Glutamatergic neuron (in vitro differentiated cells): Measurements from ENCODE around the gene ANGPTL4. TPM values are rescaled to one million over a fixed set of nuclear protein-coding genes. Genes with fewer than 3 reads are reported as not detected.
"Not testable (repeated sequence)": the region's sequence is repeated elsewhere in the genome, so short reads cannot be mapped to it uniquely, and the experiment has no call there.

Experiments
- DNase-seq: peaks from one replicate; pipeline ENCODE4 v3.0.0; 2022
- H3K27ac Mint-ChIP-seq: one replicate; pipeline ENCODE4 v1.8.0; 2020; ENCODE audit warnings: mild to moderate bottlenecking, mixed read lengths, inconsistent platforms; ENCODE audit not compliant: unreplicated experiment
- H3K27me3 Mint-ChIP-seq: one replicate; pipeline ENCODE4 v1.8.0; 2020; ENCODE audit warnings: mild to moderate bottlenecking, moderate library complexity, mixed read lengths, inconsistent platforms; ENCODE audit not compliant: unreplicated experiment
- H3K36me3 Mint-ChIP-seq: one replicate; pipeline ENCODE4 v1.8.0; 2020; ENCODE audit warnings: mild to moderate bottlenecking, mixed read lengths, inconsistent platforms; ENCODE audit not compliant: unreplicated experiment
- H3K4me1 Mint-ChIP-seq: one replicate; pipeline ENCODE4 v1.8.0; 2020; ENCODE audit warnings: mild to moderate bottlenecking, low read depth, mixed read lengths, inconsistent platforms; ENCODE audit not compliant: unreplicated experiment
- H3K4me3 Mint-ChIP-seq: one replicate; pipeline ENCODE4 v1.8.0; 2020; ENCODE audit warnings: mild to moderate bottlenecking, mixed read lengths, inconsistent platforms; ENCODE audit not compliant: unreplicated experiment
- H3K9me3 Mint-ChIP-seq: one replicate; pipeline ENCODE4 v1.8.0; 2020; ENCODE audit warnings: mild to moderate bottlenecking, moderate library complexity, mixed read lengths, inconsistent platforms; ENCODE audit not compliant: unreplicated experiment
- total RNA-seq: library from RNA; stranded (reverse); fragmentation: NEBNext Ultra II Directional; extraction: Animal tissue kit (Norgen Biotek cat#: 25700); gene quantifications from one replicate; pipeline ENCODE4 v1.2.1, GENCODE V29; 2021; ENCODE audit not compliant: unreplicated experiment
- TF ChIP-seq, protein P1 (sequence below): fragments of 200-600 bp; sonication (generic); IDR thresholded peaks from one replicate; pipeline ENCODE4 v1.5.0; 2021; ENCODE audit not compliant: partially characterized antibody, unreplicated experiment

Gene ANGPTL4
- total RNA-seq, 1 donor from 2014 or later: 0.51 TPM

DNA sequence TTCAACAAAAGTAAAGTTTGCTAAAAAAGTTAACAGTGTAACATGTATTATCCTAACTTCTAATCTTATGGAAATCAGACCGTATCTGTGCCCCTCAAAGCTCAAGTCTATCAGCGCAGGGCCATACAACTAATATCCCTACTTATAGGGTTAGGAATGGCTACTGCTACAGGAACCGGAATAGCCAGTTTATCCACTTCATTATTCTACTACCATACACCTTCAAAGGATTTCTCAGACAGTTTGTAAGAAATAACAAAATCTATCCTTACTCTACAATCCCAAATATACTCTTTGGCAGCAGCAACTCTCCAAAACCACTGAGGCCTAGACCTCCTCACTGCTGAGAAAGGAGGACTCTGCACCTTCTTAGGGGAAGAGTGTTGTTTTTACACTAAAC lies 21.6 kb downstream of the ANGPTL4 start:
- not testable (repeated sequence) for H3K9me3 Mint-ChIP-seq, H3K36me3 Mint-ChIP-seq, H3K27me3 Mint-ChIP-seq, H3K4me1 Mint-ChIP-seq, H3K4me3 Mint-ChIP-seq, DNase-seq, H3K27ac Mint-ChIP-seq

DNA sequence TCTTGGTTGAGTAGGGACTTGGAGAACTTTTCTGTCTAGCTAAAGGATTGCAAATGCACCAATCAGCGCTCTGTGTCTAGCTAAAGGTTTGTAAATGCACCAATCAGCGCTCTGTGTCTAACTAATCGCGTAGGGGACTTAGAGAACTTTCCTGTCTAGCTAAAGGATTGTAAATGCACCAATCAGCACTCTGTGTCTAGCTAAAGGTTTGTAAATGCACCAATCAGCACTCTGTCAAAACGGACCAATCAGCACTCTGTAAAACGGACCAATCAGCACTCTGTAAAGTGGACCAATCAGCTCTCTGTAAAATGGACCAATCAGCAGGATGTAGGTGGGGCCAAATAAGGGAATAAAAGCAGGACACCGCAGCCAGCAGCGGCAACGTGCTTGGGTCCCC lies 22.5 kb downstream of the ANGPTL4 start:
- not testable (repeated sequence) for H3K36me3 Mint-ChIP-seq, H3K9me3 Mint-ChIP-seq, H3K4me3 Mint-ChIP-seq, DNase-seq, H3K4me1 Mint-ChIP-seq, H3K27ac Mint-ChIP-seq, H3K27me3 Mint-ChIP-seq

DNA sequence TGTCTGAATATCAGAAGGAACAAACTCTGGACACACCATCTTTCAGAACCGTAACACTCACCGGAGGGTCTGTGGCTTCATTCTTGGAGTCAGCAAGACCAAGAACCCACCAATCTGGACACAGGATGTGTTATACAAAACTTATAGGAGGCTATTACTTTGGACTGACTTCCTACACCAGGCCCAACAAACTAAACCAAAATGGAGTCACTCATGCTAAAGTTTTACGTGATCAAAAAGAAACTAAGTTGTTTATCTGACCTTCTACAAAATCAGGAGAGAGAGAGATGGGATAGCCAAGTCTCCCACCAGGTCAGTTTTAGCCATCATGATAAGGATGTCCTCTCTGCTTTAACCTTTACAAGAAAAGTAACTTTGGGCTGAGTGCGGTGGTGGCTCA lies 23.0 kb downstream of the ANGPTL4 start:
- Mint-ChIP-seq H3K9me3 (peaks cover 7% of the 10 kb centered on the region), H3K4me1 (peaks cover 2% of the 10 kb centered on the region), H3K27me3 (peaks cover 9% of the 10 kb centered on the region), H3K27ac (no peak overlapping the region), H3K4me3 (no peak overlapping the region), H3K36me3 (no peaks in the 10 kb centered on the region)
- TF ChIP-seq, protein P1, sequence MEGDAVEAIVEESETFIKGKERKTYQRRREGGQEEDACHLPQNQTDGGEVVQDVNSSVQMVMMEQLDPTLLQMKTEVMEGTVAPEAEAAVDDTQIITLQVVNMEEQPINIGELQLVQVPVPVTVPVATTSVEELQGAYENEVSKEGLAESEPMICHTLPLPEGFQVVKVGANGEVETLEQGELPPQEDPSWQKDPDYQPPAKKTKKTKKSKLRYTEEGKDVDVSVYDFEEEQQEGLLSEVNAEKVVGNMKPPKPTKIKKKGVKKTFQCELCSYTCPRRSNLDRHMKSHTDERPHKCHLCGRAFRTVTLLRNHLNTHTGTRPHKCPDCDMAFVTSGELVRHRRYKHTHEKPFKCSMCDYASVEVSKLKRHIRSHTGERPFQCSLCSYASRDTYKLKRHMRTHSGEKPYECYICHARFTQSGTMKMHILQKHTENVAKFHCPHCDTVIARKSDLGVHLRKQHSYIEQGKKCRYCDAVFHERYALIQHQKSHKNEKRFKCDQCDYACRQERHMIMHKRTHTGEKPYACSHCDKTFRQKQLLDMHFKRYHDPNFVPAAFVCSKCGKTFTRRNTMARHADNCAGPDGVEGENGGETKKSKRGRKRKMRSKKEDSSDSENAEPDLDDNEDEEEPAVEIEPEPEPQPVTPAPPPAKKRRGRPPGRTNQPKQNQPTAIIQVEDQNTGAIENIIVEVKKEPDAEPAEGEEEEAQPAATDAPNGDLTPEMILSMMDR: no peak
- no peak for DNase-seq

DNA sequence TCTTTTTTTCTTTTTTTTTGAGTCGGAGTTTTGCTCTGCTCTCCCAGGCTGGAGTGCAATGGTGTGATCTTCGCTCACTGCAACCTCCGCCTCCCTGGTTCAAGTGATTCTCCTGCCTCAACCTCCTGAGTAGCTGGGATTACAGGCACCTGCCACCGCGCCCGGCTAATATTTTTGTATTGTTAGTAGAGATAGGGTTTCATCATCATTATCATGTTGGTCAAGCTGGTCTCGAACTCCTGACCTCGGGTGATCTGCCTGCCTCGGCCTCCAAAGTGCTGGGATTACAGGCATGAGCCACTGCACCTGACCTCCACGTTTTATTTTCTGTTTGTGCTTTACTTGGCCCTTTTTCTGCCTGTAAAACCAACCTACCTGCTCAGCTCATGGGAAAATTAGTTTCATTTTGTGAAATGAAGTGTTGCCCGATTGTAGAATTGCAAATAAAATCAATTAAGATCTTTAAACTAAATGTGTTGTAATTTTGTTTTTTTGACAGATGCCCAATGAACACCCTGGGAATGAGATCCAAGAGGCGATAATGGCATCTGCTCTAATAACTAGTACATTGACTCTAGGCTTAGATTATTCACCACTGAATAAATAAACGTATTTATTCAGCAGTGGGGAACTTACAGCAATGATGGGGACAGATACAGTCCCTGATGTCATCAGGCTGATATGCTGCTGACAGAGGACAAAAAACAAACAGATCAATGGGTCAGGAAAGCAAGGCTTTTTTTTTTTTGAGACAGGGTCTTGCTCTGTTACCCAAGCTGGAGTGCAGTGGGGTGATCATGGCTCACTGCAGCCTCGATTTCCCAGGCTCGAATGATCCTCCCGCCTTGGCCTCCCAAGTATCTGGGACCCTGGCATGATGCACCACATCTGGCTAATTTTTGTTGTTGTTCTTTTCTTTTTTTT lies 24.0 kb downstream of the ANGPTL4 start:
- Mint-ChIP-seq H3K36me3 (no peaks in the 10 kb centered on the region), H3K4me1 (peaks cover 4% of the 10 kb centered on the region), H3K9me3 (peaks cover 7% of the 10 kb centered on the region), H3K27ac (no peak overlapping the region), H3K27me3 (peaks cover 9% of the 10 kb centered on the region), H3K4me3 (peak overlapping the region; percentile 2)
- DNase-seq: no peak
- TF ChIP-seq, protein P1: no peak

DNA sequence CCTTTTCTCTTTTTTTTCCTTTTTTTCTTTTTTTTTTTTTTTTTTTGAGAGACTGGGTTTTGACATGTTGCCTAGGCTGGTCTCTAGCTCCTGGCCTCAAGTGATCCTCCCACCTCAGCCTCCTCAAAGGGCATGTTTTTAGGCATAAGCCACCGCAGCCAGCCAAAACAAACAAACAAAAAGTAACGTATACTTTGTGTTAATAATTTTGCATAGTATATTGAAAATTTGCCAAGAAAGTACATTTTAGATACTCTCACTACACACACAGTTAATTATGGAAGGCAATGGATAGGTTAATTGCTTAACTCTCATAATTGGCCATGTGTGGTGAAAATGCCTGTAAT lies 24.6 kb downstream of the ANGPTL4 start:
- TF ChIP-seq, protein P1: no peak
- Mint-ChIP-seq H3K36me3 (no peaks in the 10 kb centered on the region), H3K4me3 (no peak overlapping the region), H3K9me3 (peaks cover 5% of the 10 kb centered on the region), H3K27ac (no peak overlapping the region), H3K4me1 (peaks cover 5% of the 10 kb centered on the region), H3K27me3 (peaks cover 8% of the 10 kb centered on the region)
- DNase-seq: no peak

DNA sequence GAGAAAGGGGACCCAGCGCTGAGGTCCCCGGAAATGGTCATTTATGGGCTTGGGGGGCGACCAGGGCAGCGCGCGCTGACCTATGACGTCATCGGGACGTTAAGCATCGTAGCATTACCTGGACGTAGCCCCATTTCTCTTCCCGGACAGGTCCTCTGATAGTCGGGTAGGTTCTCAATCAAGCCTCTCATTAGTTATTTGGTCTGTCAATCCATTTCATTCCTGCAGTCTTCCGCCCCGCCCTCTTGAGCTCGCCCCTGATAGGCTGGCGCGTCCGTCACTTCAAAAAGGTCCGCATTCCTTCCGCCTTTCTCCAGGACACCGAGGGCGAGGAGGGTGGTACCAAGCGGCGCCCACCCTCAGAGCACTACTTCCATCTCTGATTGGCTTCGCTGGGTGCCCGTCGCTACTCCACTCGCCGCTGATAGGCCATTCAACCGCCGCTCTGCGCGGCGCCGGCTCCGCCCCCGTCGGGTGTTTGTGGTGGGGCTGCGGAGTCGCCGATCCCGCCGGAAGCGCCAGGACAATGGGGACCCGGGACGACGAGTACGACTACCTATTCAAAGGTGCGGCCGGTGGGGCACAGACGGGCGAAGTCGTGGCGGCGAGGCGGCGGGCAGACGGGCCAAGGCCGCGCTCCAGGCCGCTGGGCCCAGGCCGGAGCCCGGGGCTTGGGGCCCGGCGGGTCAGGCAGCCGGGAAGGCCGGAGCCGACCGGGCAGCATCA lies 26.1 kb downstream of the ANGPTL4 start, which contains the start of gene RAB11B:
Gene RAB11B (plus strand): TSS at position 470 of the 726 bp plus-strand sequence. CDS start 57 bp downstream, at position 527.
- peaks cover 11% of the 10 kb centered on the region for H3K9me3 Mint-ChIP-seq
- TF ChIP-seq, protein P1: no peak
- no peaks in the 10 kb centered on the region for H3K36me3 Mint-ChIP-seq
- H3K4me1 Mint-ChIP-seq: peaks cover 8% of the 10 kb centered on the region
- H3K4me3 Mint-ChIP-seq: peak within 1 kb of the TSS; percentile 91
- peak within 1 kb of the TSS; percentile 92 for H3K27ac Mint-ChIP-seq
- peaks cover 10% of the 10 kb centered on the region for H3K27me3 Mint-ChIP-seq
- peak; percentile 97 for DNase-seq
